ENCODE measurements around the gene FRYL.

DNA sequence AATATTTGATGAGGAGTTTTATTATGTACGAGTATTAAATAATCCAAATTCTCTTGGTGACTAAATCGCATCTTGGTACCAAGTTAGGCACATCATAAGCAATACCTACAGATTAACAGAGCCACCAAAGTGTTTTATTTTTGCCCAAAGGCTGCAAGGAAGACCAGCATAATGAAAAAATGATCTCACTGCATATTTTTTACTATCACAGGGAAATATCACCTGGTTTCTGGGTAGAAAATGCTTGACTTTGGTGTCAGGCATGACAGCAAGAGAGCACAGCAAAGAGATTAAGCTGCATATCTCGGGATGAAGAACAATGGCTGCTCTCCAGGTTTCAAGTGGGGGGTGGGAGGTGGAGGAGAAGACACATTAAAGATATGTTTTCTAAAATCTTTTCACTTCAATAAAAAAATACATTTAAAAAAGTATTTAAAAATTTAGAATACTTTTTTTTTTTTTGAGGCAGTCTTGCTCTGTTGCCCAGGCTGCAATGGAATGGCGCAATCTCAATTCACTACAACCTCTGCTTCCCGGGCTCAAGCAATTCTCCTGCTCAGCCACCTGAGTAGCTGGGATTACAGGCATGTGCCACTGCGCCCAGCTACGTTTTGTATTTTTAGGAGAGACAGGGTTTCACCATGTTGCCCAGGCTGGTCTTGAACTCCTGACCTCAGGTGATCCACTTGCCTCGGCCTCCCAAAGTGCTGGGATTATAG is 86.1 kb downstream of the FRYL start:
- TF ChIP-seq, protein P1, sequence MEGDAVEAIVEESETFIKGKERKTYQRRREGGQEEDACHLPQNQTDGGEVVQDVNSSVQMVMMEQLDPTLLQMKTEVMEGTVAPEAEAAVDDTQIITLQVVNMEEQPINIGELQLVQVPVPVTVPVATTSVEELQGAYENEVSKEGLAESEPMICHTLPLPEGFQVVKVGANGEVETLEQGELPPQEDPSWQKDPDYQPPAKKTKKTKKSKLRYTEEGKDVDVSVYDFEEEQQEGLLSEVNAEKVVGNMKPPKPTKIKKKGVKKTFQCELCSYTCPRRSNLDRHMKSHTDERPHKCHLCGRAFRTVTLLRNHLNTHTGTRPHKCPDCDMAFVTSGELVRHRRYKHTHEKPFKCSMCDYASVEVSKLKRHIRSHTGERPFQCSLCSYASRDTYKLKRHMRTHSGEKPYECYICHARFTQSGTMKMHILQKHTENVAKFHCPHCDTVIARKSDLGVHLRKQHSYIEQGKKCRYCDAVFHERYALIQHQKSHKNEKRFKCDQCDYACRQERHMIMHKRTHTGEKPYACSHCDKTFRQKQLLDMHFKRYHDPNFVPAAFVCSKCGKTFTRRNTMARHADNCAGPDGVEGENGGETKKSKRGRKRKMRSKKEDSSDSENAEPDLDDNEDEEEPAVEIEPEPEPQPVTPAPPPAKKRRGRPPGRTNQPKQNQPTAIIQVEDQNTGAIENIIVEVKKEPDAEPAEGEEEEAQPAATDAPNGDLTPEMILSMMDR (IDR thresholded peaks at IDR 0.05): no peak
- TF ChIP-seq POLR2A (IDR thresholded peaks at IDR 0.05): no peak

Data from right lobe of liver (tissue), 4 donors.